Caco-2 (cell line): ENCODE measurements around the gene BRK1. TPM values are rescaled to one million over a fixed set of nuclear protein-coding genes. Genes with fewer than 3 reads are reported as not detected.
"Not testable (repeated sequence)": the region's sequence is repeated elsewhere in the genome, so short reads cannot be mapped to it uniquely, and the experiment has no call there.

Source experiments
- BruUV-seq: library from RNA; stranded (reverse); fragments of 400-500 nt; replicated peaks from 2 replicates; lab custom pipeline; 2021; lab: Mats Ljungman, UMichigan
- CTCF ChIA-PET: fragments of 300-600 bp; sonication (Branson Sonifier 250); formaldehyde crosslinking; loops from one replicate; lab custom pipeline; 2022; ENCODE audit warnings: antibody characterized with exemption; lab: Charles Lee
- POLR2A ChIA-PET: fragments of 300-600 bp; sonication (Branson Sonifier 250); formaldehyde crosslinking; loops from one replicate; lab custom pipeline; 2022; ENCODE audit warnings: antibody characterized with exemption; lab: Charles Lee
- DNase-seq, 2 experiments: peaks; one replicate each; pipeline versions ENCODE4 v3.0.0 to v3.0.0-alpha.2; 2020 to 2022
- H3K27me3 ChIP-seq: replicated peaks from 2 replicates; pipeline ENCODE4 v1.6.0; 2011; ENCODE audit warnings: low read length; ENCODE audit not compliant: control insufficient read depth, insufficient read depth
- H3K36me3 ChIP-seq: 2 replicates; pipeline ENCODE4 v1.5.1; 2011; ENCODE audit warnings: low read length; ENCODE audit not compliant: control insufficient read depth, insufficient read depth
- H3K4me1 ChIP-seq: fragments of 250-450 bp; sonication (Bioruptor Pico); 2 replicates; pipeline ENCODE4 v1.5.1; 2020; ENCODE audit warnings: mild to moderate bottlenecking
- H3K4me3 ChIP-seq: 2 replicates; pipeline ENCODE4 v1.5.1; 2011; ENCODE audit warnings: low read depth, mild to moderate bottlenecking, control low read depth, low read length
- H3K9me3 ChIP-seq: fragments of 250-450 bp; sonication (Bioruptor Pico); 2 replicates; pipeline ENCODE4 v1.5.1; 2020; ENCODE audit warnings: mild to moderate bottlenecking, moderate library complexity
- H3K27ac Mint-ChIP-seq: one replicate; pipeline ENCODE4 v1.8.0; 2022; ENCODE audit warnings: mixed read lengths; ENCODE audit not compliant: unreplicated experiment
- H3K27me3 Mint-ChIP-seq: one replicate; pipeline ENCODE4 v1.8.0; 2022; ENCODE audit warnings: mixed read lengths; ENCODE audit not compliant: insufficient read depth, unreplicated experiment
- H3K36me3 Mint-ChIP-seq: one replicate; pipeline ENCODE4 v1.8.0; 2022; ENCODE audit warnings: mild to moderate bottlenecking, mixed read lengths; ENCODE audit not compliant: insufficient read depth, unreplicated experiment
- H3K4me1 Mint-ChIP-seq: one replicate; pipeline ENCODE4 v1.8.0; 2022; ENCODE audit warnings: low read depth, mixed read lengths; ENCODE audit not compliant: unreplicated experiment
- H3K4me3 Mint-ChIP-seq: one replicate; pipeline ENCODE4 v1.8.0; 2022; ENCODE audit warnings: mild to moderate bottlenecking, moderate library complexity, mixed read lengths; ENCODE audit not compliant: unreplicated experiment
- H3K9me3 Mint-ChIP-seq: one replicate; pipeline ENCODE4 v1.8.0; 2022; ENCODE audit warnings: mixed read lengths; ENCODE audit not compliant: unreplicated experiment
- CTCF ChIP-seq, 2 experiments: fragments of 200-600 bp in 1 of 2; IDR thresholded peaks; 1 replicate in 1 of 2; 2 replicates in 1 of 2; pipeline versions ENCODE4 v1.5.1 to v1.8.0; 2011 to 2022; ENCODE audit warnings: antibody characterized with exemption in 1 of 2, control low read depth in 1 of 2, inconsistent platforms in 1 of 2, low read depth in 1 of 2, low read length in 1 of 2, mild to moderate bottlenecking in 1 of 2, moderate library complexity in 1 of 2; ENCODE audit not compliant: insufficient read depth in 1 of 2, severe bottlenecking in 1 of 2, unreplicated experiment in 1 of 2
- intact Hi-C: fragments of 100-400 bp; cut with micrococcal nuclease; formaldehyde crosslinking; loops from one replicate; pipeline ENCODE4 v1.10.0; 2022; ENCODE audit not compliant: unreplicated experiment
- total RNA-seq: library from RNA; stranded (reverse); gene quantifications from 2 replicates; pipeline ENCODE4 v1.2.3, GENCODE V29; 2022

Gene BRK1
- total RNA-seq, 1 experiment from 2014 or later = 115 TPM

DNA sequence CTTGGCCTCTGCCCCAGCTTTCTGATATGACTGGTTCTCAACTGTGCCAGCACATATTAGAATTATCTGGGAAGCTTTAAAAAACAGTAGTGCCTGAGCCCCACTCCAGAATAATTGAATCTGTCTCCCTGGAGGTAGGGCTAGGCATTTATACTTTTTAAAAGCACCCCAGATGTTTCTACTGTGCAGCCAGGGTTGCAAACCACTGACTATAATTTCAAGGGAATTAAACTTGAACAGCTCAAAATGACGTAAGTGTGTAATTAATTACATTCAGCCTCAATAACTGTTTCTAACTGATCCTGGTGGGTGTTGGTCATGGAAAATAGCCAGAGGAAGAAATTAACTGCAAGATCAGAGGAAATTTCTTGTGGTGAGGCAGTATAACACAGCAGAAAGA is 44.9 kb downstream of the BRK1 start:
- no peak overlapping the region for H3K27ac Mint-ChIP-seq
- no peak overlapping the region for H3K4me3 ChIP-seq
- peaks cover 10% of the 10 kb centered on the region for H3K36me3 Mint-ChIP-seq
- no peaks in the 10 kb centered on the region for H3K27me3 ChIP-seq
- H3K4me1 ChIP-seq = 0 out of 2 replicates have a peak, but pooled peaks cover 4% of the 10 kb centered on the region
- no peaks in the 10 kb centered on the region for H3K9me3 Mint-ChIP-seq
- ChIA-PET POLR2A (no interaction called here), CTCF (no interaction called here)
- no TSS peak for BruUV-seq
- TF ChIP-seq CTCF (IDR thresholded peaks at IDR 0.05; ENCODE audit: insufficient read depth in 1 of 2, low read depth in 1 of 2, low read length in 1 of 2, severe bottlenecking in 1 of 2, unreplicated experiment in 1 of 2) = no peak
- no peaks in the 10 kb centered on the region for H3K27me3 Mint-ChIP-seq
- no peak for DNase-seq
- intact Hi-C loops = loop anchor here (10.0 kb wide), 1 partner anchor 124 kb away; no protein-coding TSS in a partner anchor
- H3K9me3 ChIP-seq = no peaks in the 10 kb centered on the region
- no peaks in the 10 kb centered on the region for H3K36me3 ChIP-seq
- no peak overlapping the region for H3K4me3 Mint-ChIP-seq
- H3K4me1 Mint-ChIP-seq = no peaks in the 10 kb centered on the region

DNA sequence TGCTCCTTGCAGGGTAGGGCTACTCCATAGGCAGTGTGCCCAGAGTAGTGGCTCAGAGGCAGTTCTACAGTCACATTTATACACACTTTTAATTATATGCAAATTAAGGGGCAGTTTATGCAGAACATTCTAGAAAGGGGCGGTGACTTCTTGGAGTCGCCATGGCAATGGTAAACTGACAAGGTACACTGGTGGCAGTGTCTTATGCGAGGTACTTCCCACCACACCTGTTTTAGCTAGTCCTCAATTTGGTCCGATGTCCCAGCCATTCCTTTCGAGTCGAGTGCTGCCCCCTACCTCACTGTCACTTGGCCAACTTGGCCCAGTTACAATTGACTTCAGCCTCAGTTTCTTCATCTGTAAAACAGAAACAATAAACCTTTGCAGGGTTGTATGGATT is 45.5 kb downstream of the BRK1 start:
- Mint-ChIP-seq H3K27ac (no peak overlapping the region), H3K9me3 (no peaks in the 10 kb centered on the region), H3K27me3 (no peaks in the 10 kb centered on the region), H3K36me3 (peaks cover 10% of the 10 kb centered on the region), H3K4me3 (no peak overlapping the region), H3K4me1 (no peaks in the 10 kb centered on the region)
- Histone ChIP-seq H3K4me3 (no peak overlapping the region), H3K36me3 (no peaks in the 10 kb centered on the region), H3K27me3 (no peaks in the 10 kb centered on the region), H3K9me3 (no peaks in the 10 kb centered on the region), H3K4me1 (0 out of 2 replicates have a peak, but pooled peaks cover 4% of the 10 kb centered on the region)
- ChIA-PET CTCF (no interaction called here), POLR2A (no interaction called here)
- DNase-seq = no peak
- no TSS peak for BruUV-seq
- TF ChIP-seq CTCF (IDR thresholded peaks at IDR 0.05; ENCODE audit: insufficient read depth in 1 of 2, low read depth in 1 of 2, low read length in 1 of 2, severe bottlenecking in 1 of 2, unreplicated experiment in 1 of 2) = no peak
- intact Hi-C loops = loop anchor here (10.0 kb wide), 1 partner anchor 124 kb away; no protein-coding TSS in a partner anchor

- Histone ChIP-seq H3K27me3 (no peaks in the 10 kb centered on the region), H3K9me3 (no peaks in the 10 kb centered on the region), H3K4me1 (0 out of 2 replicates have a peak, but pooled peaks cover 4% of the 10 kb centered on the region), H3K36me3 (no peaks in the 10 kb centered on the region), H3K4me3 (no peak overlapping the region)
- no peaks in the 10 kb centered on the region for H3K9me3 Mint-ChIP-seq
- no peak for DNase-seq
- no peaks in the 10 kb centered on the region for H3K27me3 Mint-ChIP-seq
- H3K4me3 Mint-ChIP-seq = no peak overlapping the region
- no peak overlapping the region for H3K27ac Mint-ChIP-seq
- no TSS peak for BruUV-seq
- no peaks in the 10 kb centered on the region for H3K4me1 Mint-ChIP-seq
- no peak for TF ChIP-seq CTCF (IDR thresholded peaks at IDR 0.05; ENCODE audit: insufficient read depth in 1 of 2, low read depth in 1 of 2, low read length in 1 of 2, severe bottlenecking in 1 of 2, unreplicated experiment in 1 of 2)
- peaks cover 10% of the 10 kb centered on the region for H3K36me3 Mint-ChIP-seq
- CTCF ChIA-PET = interaction anchor here (0.6 kb wide), 1 partner anchor 24 kb away, joined by 3 read pairs; no protein-coding TSS in a partner anchor
- intact Hi-C loops = loop anchor here (10.0 kb wide), 1 partner anchor 123 kb away; no protein-coding TSS in a partner anchor
- POLR2A ChIA-PET = interaction anchor here (0.6 kb wide), 1 partner anchor 86 kb away, joined by 5 read pairs; the partner anchor contains the start of gene TATDN2
Measured at GRCh38 chr3:10162185-10162584, 46.7 kb downstream of the BRK1 start.

DNA sequence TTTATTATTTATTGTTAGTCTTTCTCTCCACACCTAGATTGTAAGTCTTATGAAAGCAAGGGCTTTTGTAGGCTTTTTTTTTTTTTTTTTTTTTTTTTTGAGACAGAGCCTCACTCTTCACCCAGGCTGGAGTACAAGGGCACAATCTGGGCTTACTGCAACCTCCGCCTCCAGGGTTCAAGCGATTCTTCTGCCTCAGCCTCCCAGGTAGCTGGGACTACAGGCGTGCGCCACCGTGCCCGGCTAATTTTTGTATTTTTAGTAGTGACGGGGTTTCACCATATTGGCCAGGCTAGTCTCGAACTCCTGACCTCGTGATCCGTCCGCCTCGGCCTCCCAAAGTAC is 48.7 kb downstream of the BRK1 start:
- H3K9me3 Mint-ChIP-seq, H3K27me3 Mint-ChIP-seq, H3K27me3 ChIP-seq, H3K4me1 ChIP-seq, H3K36me3 ChIP-seq, CTCF ChIA-PET, H3K4me1 Mint-ChIP-seq, DNase-seq, H3K9me3 ChIP-seq, BruUV-seq, H3K27ac Mint-ChIP-seq: not testable (repeated sequence)
- intact Hi-C loops = loop anchor here (2.0 to 10.0 kb wide), 3 partner anchors 41 to 121 kb away; no protein-coding TSS in a partner anchor
- POLR2A ChIA-PET = interaction anchor here (1.0 kb wide), 1 partner anchor 40 kb away, joined by 3 read pairs; no protein-coding TSS in a partner anchor
- H3K4me3 ChIP-seq = peak overlapping the region; percentile 89
- Mint-ChIP-seq H3K36me3 (peaks cover 17% of the 10 kb centered on the region), H3K4me3 (peak overlapping the region; percentile 68)
